GM12878 (cell line): ENCODE data around the gene USP46. TPM values are rescaled to one million over a fixed set of nuclear protein-coding genes. Genes with fewer than 3 reads are reported as not detected.

Source experiments
- ATAC-seq: fragments of 200-7000 bp; cut with Tn5 transposase; 3 replicates; pipeline ENCODE4 v1.9.1; 2020; ENCODE audit warnings: mild to moderate bottlenecking, moderate library complexity
- BruUV-seq: library from RNA; stranded (reverse); fragments of 400-500 nt; replicated peaks from 2 replicates; lab custom pipeline; 2021; lab: Mats Ljungman, UMichigan
- CTCF ChIA-PET: fragments of 300-600 bp; sonication (Branson Sonifier 250); formaldehyde crosslinking; extraction: SDS; loops from one replicate; lab custom pipeline; 2021; ENCODE audit warnings: inconsistent platforms; lab: Yijun Ruan, JAX
- POLR2A ChIA-PET: fragments of 350-600 bp; formaldehyde crosslinking; extraction: SDS; loops from one replicate; lab custom pipeline; 2021; ENCODE audit warnings: inconsistent platforms; lab: Charles Lee
- RAD21 ChIA-PET: fragments of 300-600 bp; sonication (Branson Sonifier 250); formaldehyde crosslinking; loops from one replicate; lab custom pipeline; 2023; ENCODE audit warnings: antibody characterized with exemption; ENCODE audit not compliant: unreplicated experiment; lab: Charles Lee
- SMC1A ChIA-PET: fragments of 300-600 bp; sonication (Branson Sonifier 250); formaldehyde crosslinking; loops from one replicate; lab custom pipeline; 2023; ENCODE audit not compliant: unreplicated experiment, uncharacterized antibody; lab: Charles Lee
- DNase-seq: peaks from one replicate; pipeline ENCODE4 v3.0.0-alpha.2; 2011; ENCODE audit warnings: low read depth, low spot score
- FAIRE-seq: peaks from 3 replicates; lab custom pipeline; 2011; peaks lifted over from hg19 to GRCh38; lab: Jason Lieb, UNC
- H2AFZ ChIP-seq: 2 replicates; pipeline ENCODE4 v1.6.0; 2011; ENCODE audit warnings: low read depth, low read length, control low read depth; ENCODE audit not compliant: control insufficient read depth
- H3K27ac ChIP-seq: 2 replicates; pipeline ENCODE4 v1.5.1; 2011; ENCODE audit warnings: control low read depth; ENCODE audit not compliant: control insufficient read depth, insufficient read depth
- H3K27me3 ChIP-seq, 2 experiments: replicated peaks in 1 of 2; 2 replicates each; pipeline versions ENCODE4 v1.6.0 to v1.6.1; 2011; ENCODE audit warnings: low read length in 1 of 2; ENCODE audit not compliant: control insufficient read depth in 2 of 2, insufficient read depth in 2 of 2
- H3K36me3 ChIP-seq, 2 experiments: 2 replicates each; pipeline ENCODE4 v1.5.1; 2011; ENCODE audit warnings: low read length in 1 of 2; ENCODE audit not compliant: control insufficient read depth in 2 of 2, insufficient read depth in 2 of 2
- H3K4me1 ChIP-seq: 2 replicates; pipeline ENCODE4 v1.6.1; 2011; ENCODE audit warnings: mild to moderate bottlenecking, low read length, moderate library complexity, mixed read lengths; ENCODE audit not compliant: control insufficient read depth, insufficient read depth
- H3K4me2 ChIP-seq: 2 replicates; pipeline ENCODE4 v1.6.0; 2011; ENCODE audit warnings: control low read depth; ENCODE audit not compliant: control insufficient read depth, insufficient read depth
- H3K4me3 ChIP-seq: fragments of 200-600 bp; sonication (generic); 2 replicates; pipeline ENCODE4 v1.5.1; 2016
- H3K79me2 ChIP-seq: 2 replicates; pipeline ENCODE4 v1.6.0; 2011; ENCODE audit warnings: low read length; ENCODE audit not compliant: control insufficient read depth, insufficient read depth
- H3K9ac ChIP-seq: 2 replicates; pipeline ENCODE4 v1.8.0; 2011; ENCODE audit warnings: low read length, control low read depth, mixed read lengths; ENCODE audit not compliant: control insufficient read depth, insufficient read depth
- H3K9me3 ChIP-seq: replicated peaks from 3 replicates; pipeline ENCODE4 v1.5.1; 2011; ENCODE audit warnings: mild to moderate bottlenecking, low read length; ENCODE audit not compliant: control insufficient read depth, insufficient read depth
- H4K20me1 ChIP-seq: 2 replicates; pipeline ENCODE4 v1.6.0; 2011; ENCODE audit not compliant: control insufficient read depth, insufficient read depth
- CBX5 ChIP-seq: sonication (generic); IDR thresholded peaks from 2 replicates; pipeline ENCODE4 v1.6.1; 2016; ENCODE audit warnings: low read depth, moderate library complexity, mild to moderate bottlenecking, inconsistent platforms
- FOXK2 ChIP-seq: fragments of 450-650 bp; IDR thresholded peaks from 2 replicates; pipeline ENCODE4 v1.6.1; 2017; ENCODE audit warnings: mild to moderate bottlenecking, moderate library complexity
- MYC ChIP-seq: IDR thresholded peaks from 2 replicates; pipeline ENCODE4 v1.6.1; 2011; ENCODE audit warnings: mild to moderate bottlenecking, low read length, moderate library complexity, inconsistent platforms; ENCODE audit not compliant: insufficient read depth, insufficient replicate concordance, insufficient read length, severe bottlenecking
- RAD21 ChIP-seq: IDR thresholded peaks from 2 replicates; pipeline ENCODE4 v1.6.1; 2011; ENCODE audit warnings: mild to moderate bottlenecking, low read depth, low read length, moderate library complexity; ENCODE audit not compliant: insufficient read depth
- SMAD1 ChIP-seq: fragments of 450-650 bp; IDR thresholded peaks from 2 replicates; pipeline ENCODE4 v1.6.1; 2018; ENCODE audit warnings: mild to moderate bottlenecking, low read depth; ENCODE audit not compliant: partially characterized antibody
- WRNIP1 ChIP-seq: IDR thresholded peaks from 2 replicates; pipeline ENCODE4 v1.6.1; 2011; ENCODE audit warnings: low read depth, low read length, improper control_type of control experiment, borderline replicate concordance
- ZZZ3 ChIP-seq: IDR thresholded peaks from 2 replicates; pipeline ENCODE4 v1.6.1; 2011; ENCODE audit warnings: low read depth; ENCODE audit not compliant: control insufficient read depth, insufficient read length
- WGBS: methylation state at CpG from one replicate; pipeline ENCODE4 v1.1.6; 2016; ENCODE audit warnings: low lambda C conversion rate; ENCODE audit not compliant: insufficient replicate concordance, insufficient coverage; ENCODE audit errors: missing lambda C conversion rate; 5-methylcytosine and 5-hydroxymethylcytosine counted together
- in situ Hi-C: fragments of 300-500 bp; cut with MboI; formaldehyde crosslinking; loops from 9 replicates; pipeline ENCODE4 v1.14.3; 2018; ENCODE audit warnings: mixed read lengths
- intact Hi-C: fragments of 100-400 bp; cut with micrococcal nuclease; formaldehyde crosslinking; loops from one replicate; pipeline ENCODE4 v1.14.2; 2022; ENCODE audit not compliant: unreplicated experiment
- polyA plus RNA-seq, 11 experiments: library from polyadenylated mRNA; depleted of rRNA in 4 of 11; unstranded in 6 of 11; stranded (reverse) in 5 of 11; fragments of >200 nt; fragmentation: Nextera tagmentation in 4 of 11; fragmentation: Illumina TruSeq in 1 of 11; extraction: Ambion mirVana in 4 of 11; extraction: Trizol in 1 of 11; gene quantifications; 1 replicate in 1 of 11; 2 replicates in 10 of 11; pipeline versions ENCODE4 v1.2.1 to v1.2.3, GENCODE V29; 2011 to 2016; ENCODE audit warnings: inconsistent platforms in 2 of 11, missing spikeins in 2 of 11, low read depth in 1 of 11
- total RNA-seq, 4 experiments: library from RNA; depleted of rRNA in 3 of 4; stranded (reverse); fragments of >200 nt in 3 of 4; fragmentation: Illumina TruSeq in 1 of 4; extraction: Trizol in 1 of 4; gene quantifications; 2 replicates each; pipeline versions ENCODE4 v1.2.1 to v1.2.3, GENCODE V29; 2013 to 2021
- TF ChIP-seq, protein P1 (sequence below): fragments of 450-650 bp; IDR thresholded peaks from 2 replicates; pipeline ENCODE4 v1.6.1; 2017; ENCODE audit warnings: mild to moderate bottlenecking
- TF ChIP-seq, protein P2 (sequence below): fragments of 450-650 bp; IDR thresholded peaks from 2 replicates; pipeline ENCODE4 v1.6.1; 2017; ENCODE audit warnings: mild to moderate bottlenecking, low read depth, inconsistent platforms; ENCODE audit not compliant: poor library complexity, severe bottlenecking
- TF ChIP-seq, protein P3 (sequence below): fragments of 450-650 bp; IDR thresholded peaks from 2 replicates; pipeline ENCODE4 v1.6.1; 2014; ENCODE audit warnings: mild to moderate bottlenecking

USP46 gene
- total and polyA plus RNA-seq, 10 of the 15 experiments (the other 5 are each of a cell fraction or from before 2014, with no cell fraction given) = 5.3 to 20.1 (median 12.0) TPM

DNA sequence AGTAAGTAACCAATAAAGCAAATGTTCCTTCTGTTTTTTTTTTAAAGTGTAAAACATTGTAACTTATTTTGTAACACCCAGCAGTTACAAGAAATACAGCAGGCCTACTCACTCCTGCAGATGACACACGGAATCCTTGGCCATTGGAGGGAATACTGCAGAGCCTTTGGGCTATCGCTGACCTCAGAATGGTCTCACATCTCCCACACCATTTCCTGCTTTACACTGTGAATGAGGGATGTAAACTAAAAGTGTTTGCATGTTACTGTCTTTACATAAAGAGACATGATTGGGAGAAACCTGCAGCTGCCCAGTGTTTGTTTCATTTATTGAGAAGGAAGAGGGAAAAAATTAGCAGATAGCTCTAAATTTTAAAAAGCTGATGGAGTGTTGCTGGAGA is 64.1 kb downstream of the USP46 start:
- H4K20me1 ChIP-seq = no peaks in the 10 kb centered on the region
- no peak overlapping the region for H2AFZ ChIP-seq
- DNase-seq (no peak), FAIRE-seq (no peak), ATAC-seq (no peak)
- ChIA-PET RAD21 (no interaction called here), SMC1A (no interaction called here), POLR2A (interaction anchor here (0.6 kb wide), 1 partner anchor 107 kb away, joined by 4 read pairs; no protein-coding TSS in a partner anchor), CTCF (interaction anchor here (0.9 to 1.5 kb wide), 3 partner anchors 13 to 70 kb away, joined by 3 to 4 read pairs (median 3); no protein-coding TSS in a partner anchor)
- H3K9ac ChIP-seq = no peak overlapping the region
- H3K9me3 ChIP-seq = no peaks in the 10 kb centered on the region
- H3K27me3 ChIP-seq = no peaks in the 10 kb centered on the region
- no peak overlapping the region for H3K4me3 ChIP-seq
- in situ Hi-C loops (no loop called here), intact Hi-C loops (no loop called here)
- no peaks in the 10 kb centered on the region for H3K4me1 ChIP-seq
- BruUV-seq = no TSS peak
- WGBS = 90% methylated on average over 2 of the region's 2 CpGs
- no peak overlapping the region for H3K4me2 ChIP-seq
- TF ChIP-seq WRNIP1 = no peak
- H3K79me2 ChIP-seq = no peaks in the 10 kb centered on the region
- H3K27ac ChIP-seq = no peak overlapping the region
- peaks cover 1 to 10% of the 10 kb centered on the region in 2 experiments; a peak in 2 of 4 replicates for H3K36me3 ChIP-seq

DNA sequence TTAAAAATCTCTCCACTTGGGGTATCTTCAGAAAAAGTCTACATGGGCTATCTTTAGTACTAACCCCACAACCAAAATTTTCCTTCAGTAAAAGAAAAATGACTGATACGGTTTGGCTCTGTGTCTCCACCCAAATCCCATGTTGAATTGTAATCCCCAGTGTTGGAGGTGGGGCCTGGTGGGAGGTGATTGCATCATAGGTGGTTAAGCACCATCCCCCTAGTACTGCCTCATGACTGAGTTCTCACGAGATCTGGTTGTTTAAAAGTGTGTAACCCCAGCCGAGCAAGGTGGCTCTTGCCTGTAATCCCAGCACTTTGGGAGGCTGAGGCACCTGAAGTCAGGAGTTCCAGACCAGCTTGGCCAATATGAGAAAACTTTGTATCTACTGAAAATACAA is 66.8 kb downstream of the USP46 start:
- H3K27me3 ChIP-seq = no peaks in the 10 kb centered on the region
- ChIA-PET POLR2A (no interaction called here), RAD21 (interaction anchor here (1.2 kb wide), 1 partner anchor 73 kb away, joined by 3 read pairs; no protein-coding TSS in a partner anchor), CTCF (interaction anchor here (6.2 kb wide), 1 partner anchor 69 kb away, joined by 29 read pairs; no protein-coding TSS in a partner anchor), SMC1A (interaction anchor here (1.4 to 1.7 kb wide), 2 partner anchors 11 to 38 kb away, joined by 3 to 5 read pairs; no protein-coding TSS in a partner anchor)
- peaks cover under 1 to 10% of the 10 kb centered on the region in 2 experiments; a peak in 1 of 4 replicates for H3K36me3 ChIP-seq
- BruUV-seq = no TSS peak
- no peak overlapping the region for H3K4me2 ChIP-seq
- no peak overlapping the region for H3K9ac ChIP-seq
- no peak overlapping the region for H3K27ac ChIP-seq
- no peaks in the 10 kb centered on the region for H3K9me3 ChIP-seq
- H3K4me1 ChIP-seq = no peaks in the 10 kb centered on the region
- intact Hi-C loops (no loop called here), in situ Hi-C loops (no loop called here)
- 55% methylated on average over 3 of the region's 3 CpGs for WGBS
- no peaks in the 10 kb centered on the region for H3K79me2 ChIP-seq
- H2AFZ ChIP-seq = no peak overlapping the region
- DNase-seq = no peak
- no peak overlapping the region for H3K4me3 ChIP-seq
- no peaks in the 10 kb centered on the region for H4K20me1 ChIP-seq
- FAIRE-seq = no peak
- ATAC-seq = no peak
- no peak for TF ChIP-seq CBX5
- TF ChIP-seq, protein P1, sequence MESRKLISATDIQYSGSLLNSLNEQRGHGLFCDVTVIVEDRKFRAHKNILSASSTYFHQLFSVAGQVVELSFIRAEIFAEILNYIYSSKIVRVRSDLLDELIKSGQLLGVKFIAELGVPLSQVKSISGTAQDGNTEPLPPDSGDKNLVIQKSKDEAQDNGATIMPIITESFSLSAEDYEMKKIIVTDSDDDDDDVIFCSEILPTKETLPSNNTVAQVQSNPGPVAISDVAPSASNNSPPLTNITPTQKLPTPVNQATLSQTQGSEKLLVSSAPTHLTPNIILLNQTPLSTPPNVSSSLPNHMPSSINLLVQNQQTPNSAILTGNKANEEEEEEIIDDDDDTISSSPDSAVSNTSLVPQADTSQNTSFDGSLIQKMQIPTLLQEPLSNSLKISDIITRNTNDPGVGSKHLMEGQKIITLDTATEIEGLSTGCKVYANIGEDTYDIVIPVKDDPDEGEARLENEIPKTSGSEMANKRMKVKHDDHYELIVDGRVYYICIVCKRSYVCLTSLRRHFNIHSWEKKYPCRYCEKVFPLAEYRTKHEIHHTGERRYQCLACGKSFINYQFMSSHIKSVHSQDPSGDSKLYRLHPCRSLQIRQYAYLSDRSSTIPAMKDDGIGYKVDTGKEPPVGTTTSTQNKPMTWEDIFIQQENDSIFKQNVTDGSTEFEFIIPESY = no peak
- no peak for TF ChIP-seq FOXK2
- TF ChIP-seq MYC = no peak
- TF ChIP-seq SMAD1 = no peak
- TF ChIP-seq ZZZ3 = no peak
- TF ChIP-seq, protein P2, sequence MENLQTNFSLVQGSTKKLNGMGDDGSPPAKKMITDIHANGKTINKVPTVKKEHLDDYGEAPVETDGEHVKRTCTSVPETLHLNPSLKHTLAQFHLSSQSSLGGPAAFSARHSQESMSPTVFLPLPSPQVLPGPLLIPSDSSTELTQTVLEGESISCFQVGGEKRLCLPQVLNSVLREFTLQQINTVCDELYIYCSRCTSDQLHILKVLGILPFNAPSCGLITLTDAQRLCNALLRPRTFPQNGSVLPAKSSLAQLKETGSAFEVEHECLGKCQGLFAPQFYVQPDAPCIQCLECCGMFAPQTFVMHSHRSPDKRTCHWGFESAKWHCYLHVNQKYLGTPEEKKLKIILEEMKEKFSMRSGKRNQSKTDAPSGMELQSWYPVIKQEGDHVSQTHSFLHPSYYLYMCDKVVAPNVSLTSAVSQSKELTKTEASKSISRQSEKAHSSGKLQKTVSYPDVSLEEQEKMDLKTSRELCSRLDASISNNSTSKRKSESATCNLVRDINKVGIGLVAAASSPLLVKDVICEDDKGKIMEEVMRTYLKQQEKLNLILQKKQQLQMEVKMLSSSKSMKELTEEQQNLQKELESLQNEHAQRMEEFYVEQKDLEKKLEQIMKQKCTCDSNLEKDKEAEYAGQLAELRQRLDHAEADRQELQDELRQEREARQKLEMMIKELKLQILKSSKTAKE = no peak
- TF ChIP-seq RAD21 = no peak
- TF ChIP-seq, protein P3, sequence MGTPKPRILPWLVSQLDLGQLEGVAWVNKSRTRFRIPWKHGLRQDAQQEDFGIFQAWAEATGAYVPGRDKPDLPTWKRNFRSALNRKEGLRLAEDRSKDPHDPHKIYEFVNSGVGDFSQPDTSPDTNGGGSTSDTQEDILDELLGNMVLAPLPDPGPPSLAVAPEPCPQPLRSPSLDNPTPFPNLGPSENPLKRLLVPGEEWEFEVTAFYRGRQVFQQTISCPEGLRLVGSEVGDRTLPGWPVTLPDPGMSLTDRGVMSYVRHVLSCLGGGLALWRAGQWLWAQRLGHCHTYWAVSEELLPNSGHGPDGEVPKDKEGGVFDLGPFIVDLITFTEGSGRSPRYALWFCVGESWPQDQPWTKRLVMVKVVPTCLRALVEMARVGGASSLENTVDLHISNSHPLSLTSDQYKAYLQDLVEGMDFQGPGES = no peak
